DMS114 treated with DMSO at 0.1 percent for 48 hours (cell line): Measurements from ENCODE around the gene COL17A1.

Source experiments
- DNase-seq: peaks from one replicate; lab custom pipeline; 2025; ENCODE audit not compliant: unreplicated experiment; lab: John Stamatoyannopoulos, UW

COL17A1 gene

DNA sequence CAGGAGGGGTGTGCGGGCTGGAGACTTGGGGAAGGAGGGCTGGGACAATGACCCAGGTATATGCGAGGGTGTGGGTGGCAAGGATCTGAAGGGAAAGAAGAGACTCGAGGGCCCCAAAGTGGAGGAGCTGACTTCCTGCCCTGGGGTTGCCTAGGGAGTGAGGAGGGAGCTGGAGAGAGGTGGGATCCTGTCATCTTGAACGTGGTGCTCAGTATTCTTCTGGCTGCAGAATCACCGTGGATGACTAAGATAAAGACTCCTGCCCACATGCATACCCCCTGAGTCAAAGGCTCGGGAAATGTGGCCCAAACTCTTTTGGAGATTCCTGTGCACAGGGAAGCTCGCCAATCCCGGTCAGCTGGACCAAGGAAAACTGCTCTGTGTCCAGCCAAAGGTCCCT is 31.2 kb downstream of the COL17A1 start:
- DNase-seq = no peak

DNA sequence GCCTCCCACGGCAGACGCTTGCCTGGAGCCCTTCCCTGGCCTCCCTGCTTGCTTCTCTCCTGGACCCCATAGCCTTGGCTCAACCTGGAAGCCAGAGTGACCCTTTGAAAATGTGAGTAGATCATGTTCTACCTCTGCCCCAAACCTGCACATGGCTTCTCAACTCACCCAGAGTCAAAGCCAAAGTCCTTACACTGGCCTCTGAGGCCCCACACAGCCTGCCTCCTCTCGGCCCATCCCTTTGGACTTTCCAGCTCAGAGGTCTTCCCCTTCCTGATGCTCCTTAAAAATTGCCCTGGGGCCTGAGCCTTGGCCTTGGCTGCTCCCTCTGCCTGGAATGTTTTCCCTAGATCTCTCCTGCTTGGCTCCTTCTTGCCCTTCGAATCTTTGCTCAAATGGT is 32.5 kb downstream of the COL17A1 start:
- DNase-seq = no peak

DNA sequence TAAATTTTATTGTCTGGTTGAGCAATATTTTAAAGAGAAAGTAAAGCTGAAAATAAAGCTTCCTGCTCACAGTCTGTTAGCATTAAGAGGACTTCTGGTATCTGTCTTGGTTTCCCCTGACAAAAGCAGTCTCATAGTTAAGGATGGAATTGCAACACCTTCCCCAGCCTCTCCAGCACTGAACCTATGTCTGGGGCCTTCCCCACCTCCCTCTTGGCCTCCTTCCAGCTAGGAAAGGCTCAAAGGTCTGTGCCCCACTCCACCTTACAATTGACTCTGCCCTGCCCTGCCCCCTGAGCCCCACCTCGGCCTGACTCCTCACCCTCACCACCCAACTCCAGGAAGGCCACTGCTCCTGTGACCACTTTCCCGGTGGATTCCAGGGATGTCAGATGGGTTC is 33.2 kb downstream of the COL17A1 start:
- no peak for DNase-seq

DNA sequence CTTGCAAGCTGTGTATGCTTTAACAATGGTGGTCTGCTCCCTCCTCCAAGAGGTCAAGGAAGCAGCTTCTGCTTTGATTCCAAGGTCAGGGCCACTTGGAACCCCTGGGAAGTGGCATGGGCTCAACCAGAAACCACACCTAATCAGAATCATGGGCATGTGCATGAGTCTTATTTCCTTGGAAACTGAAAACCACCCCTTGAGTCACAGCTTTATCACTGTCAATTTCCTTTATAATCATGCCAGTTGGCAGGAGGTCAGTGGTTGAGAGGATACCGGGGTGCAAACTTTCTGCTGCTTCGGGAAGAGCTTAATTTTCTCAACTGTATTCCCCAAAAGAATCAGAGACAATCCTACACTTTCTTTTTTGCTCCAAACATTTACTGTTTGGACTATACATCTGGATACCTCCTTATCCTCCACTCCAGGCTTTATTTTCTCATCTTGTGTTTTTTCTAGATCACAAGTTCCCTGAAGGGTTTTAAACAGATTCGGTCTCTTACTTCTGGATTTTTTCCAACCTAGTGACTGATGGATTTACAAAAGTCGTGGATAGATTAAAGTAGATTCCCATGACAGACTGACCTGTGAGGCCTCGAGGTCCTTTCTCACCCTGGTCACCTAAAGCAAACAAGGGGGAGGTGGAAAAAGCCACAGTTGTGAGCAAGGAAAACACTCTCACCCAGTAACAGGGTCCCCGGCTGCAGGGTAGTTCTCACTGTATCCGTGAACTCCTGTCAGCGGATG is 36.0 kb downstream of the COL17A1 start:
- no peak for DNase-seq

DNA sequence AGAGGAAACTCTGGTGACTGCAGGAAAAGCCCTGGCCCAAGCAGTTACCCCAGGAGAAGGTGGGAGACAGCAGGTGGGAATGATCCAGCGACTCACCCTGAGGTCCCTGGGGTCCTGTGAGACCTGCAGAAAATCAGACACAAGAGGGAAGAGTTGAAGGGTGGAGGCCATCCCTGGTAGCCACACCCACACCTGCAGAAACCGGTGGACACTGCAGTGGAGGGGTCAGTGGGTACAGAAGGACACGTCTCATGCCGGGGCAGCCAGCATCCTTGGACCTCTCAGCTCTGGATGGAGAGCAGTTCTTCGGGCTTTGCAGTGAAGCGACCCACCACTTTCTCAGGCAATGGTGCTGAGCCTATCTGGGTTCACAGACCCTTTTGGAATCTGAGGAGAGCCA is 39.0 kb downstream of the COL17A1 start:
- no peak for DNase-seq

DNA sequence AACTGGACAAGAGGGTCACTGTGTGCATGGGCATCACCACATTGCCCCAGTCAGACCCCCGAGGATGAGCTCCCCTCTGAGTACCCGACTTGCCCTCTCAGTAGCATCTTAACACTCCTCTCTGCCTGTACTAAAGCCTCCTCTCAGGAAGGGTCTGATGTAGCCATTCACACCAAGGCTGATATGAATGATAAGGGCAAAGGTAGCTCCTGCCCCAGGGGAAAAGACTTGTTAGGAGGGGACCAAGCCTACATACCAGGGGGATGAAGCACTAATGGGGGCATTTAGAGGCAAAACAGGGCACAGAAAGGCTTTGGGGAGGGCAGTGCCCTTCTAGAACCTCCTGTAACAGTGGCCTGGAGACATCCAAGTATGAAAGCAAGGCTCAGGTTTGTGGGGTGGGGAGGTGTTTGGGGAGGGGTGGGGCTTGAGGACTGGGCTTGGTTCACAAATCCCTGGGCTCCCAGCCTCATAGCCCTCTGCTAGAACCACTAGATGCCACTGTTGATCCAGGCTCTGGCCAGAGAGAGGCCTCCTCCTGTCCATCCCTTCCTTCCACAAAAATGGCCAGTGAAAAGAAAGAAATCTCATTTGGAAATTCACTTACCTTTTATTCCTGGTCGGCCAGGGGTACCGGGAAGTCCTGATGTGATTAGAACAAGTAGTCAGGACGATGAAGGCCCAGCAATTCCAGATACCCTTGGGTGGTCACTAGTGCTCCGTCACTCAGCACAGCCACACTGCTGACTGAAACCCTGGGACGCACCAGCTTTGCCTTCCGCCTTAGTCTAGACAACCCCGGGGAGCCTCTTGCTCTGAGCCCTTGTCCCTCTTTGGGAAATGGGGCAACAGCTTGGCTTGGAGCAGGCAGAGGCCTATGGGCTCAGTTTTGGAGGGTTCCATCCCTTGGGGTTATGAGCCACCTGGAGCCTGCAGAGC is 40.3 kb downstream of the COL17A1 start:
- DNase-seq = peak; percentile 74

DNA sequence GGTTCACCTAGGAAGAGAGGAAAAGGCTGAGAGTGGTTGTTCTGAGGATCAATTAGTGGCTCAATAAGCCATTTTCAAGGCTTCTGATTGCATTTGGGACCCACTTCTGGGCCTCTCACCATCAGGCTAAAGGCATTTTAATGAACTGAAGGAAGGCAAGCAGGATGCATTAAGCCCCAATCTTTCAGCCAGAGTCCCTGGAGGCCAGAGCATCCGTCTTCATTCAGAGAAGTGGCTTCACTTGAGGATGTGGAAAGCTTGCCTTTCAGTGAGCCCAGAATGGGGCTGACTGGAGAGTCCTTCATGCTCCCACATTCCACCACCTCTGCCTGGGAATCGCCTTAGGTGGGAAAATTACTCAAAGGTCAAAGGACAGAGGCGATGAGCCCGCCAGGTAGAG is 41.8 kb downstream of the COL17A1 start:
- no peak for DNase-seq

DNA sequence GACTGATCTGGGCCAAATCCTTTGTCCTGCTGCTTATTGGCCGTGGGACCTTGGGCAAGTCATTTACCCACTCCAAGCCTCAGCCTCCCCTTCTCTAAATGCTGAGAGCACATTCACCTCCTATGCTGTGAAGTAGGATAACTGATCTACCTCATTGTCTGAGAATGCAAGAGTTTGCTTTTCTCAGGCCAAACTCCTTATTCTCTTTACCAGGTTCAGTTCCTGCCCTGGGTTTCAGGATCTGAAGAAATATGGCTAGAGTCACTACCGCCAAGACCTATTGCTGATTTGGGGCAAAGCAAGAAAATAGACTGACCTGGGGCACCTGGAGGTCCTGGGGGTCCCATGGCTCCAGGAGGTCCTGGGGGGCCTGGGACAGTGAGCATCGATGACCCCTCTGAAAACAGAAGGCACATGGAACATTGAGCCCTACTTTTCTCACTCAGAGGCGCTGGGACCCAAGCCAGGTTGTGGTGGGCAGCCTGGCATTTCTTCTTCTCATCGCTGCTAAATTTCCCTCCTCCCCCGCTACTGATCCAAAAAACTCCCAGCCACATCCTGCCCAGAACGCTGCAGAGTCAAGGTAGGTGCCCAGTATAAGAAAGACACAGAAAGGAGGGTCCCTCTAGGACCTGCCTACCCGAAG is 42.4 kb downstream of the COL17A1 start:
- no peak for DNase-seq

DNA sequence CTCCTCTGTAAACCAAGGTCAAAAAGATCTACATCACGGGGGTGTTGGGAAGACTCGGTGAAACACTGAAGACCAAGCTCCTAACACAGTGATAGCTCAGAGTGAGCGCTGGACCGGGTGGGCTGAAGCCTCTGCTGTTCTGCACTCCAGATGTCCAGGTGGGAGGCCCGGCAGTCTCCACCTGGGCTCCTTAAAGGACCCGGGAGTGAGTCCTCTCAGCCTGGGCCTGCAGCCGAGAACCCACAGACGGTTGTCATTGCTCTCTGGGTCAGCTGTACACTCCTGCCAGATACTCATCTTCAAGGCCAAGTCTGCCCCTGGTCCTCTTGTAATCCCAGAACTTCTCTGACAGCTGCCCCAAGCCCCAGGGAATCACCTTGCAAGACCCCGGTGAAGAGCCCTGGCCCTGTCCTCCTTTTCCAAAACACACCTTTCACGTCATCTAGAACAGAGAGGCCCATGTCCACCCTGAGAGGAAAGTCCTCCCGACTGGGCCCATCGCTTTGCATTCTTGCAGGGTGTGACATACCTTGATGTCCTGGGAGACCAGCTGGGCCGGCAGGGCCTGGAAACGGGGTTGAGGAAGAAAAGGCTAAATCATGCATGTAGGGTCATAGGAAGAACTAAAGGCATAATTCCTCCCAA is 43.7 kb downstream of the COL17A1 start:
- DNase-seq = no peak

DNA sequence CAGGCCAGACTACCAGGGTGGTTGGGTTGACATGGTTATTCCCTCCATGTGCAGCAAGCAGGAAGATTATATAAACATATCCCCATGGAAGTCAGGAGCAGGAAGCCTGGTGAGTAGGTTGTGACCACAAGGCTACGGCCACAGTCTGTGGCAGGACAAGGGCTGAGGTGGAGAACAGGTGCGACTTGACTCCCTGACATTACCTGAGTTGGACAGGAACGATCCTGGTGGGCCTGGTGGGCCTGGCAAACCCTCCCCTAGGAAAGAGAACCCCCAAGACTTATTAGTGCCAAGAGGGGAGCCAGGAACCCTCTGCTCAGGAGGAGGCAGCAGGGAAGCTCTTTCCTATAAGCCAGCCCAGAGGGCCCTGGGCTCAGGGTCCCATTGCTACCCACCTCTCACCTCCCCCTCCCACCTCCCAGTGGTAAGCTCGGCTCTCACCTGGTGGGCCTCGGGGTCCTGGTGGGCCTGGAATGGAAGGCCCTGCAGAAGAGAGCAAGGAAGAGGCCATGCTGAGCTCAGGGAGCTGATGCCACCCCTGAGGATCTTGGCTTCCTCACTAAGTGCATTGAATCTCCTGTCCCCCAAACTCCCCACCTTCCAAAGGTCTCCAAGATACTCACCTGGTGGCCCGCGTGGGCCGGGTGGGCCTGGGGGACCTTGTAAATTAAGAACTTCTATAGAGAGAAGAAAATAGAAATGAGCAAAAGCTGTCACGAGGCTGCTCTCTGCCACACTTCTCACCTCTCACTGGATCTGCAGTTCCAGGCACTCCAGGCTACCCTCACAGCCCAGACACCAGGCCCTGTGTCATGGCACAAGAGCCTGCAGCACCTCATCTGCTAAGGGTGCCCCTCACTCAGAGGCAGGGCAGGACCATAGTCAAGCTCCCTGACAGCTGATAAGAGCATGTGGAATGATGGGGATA is 44.6 kb downstream of the COL17A1 start:
- DNase-seq = no peak

DNA sequence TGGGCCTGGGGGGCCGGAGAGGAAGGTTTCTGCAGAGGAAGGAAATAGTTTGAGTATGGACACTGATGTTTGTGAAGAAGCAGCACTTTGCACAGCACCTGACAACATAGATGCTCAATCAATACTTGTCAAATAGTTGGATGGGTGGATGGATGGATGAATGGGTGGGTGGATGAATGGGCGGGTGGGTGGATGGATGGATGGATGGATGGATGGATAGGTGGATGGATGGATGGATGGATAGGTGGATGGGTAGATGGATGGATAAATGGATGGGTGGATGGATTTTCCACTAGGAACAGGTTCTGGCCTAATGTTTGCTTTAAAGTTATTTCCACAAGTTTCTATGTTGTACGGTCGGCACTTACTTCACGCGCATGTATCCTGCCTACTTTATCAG is 45.3 kb downstream of the COL17A1 start:
- DNase-seq = no peak

DNA sequence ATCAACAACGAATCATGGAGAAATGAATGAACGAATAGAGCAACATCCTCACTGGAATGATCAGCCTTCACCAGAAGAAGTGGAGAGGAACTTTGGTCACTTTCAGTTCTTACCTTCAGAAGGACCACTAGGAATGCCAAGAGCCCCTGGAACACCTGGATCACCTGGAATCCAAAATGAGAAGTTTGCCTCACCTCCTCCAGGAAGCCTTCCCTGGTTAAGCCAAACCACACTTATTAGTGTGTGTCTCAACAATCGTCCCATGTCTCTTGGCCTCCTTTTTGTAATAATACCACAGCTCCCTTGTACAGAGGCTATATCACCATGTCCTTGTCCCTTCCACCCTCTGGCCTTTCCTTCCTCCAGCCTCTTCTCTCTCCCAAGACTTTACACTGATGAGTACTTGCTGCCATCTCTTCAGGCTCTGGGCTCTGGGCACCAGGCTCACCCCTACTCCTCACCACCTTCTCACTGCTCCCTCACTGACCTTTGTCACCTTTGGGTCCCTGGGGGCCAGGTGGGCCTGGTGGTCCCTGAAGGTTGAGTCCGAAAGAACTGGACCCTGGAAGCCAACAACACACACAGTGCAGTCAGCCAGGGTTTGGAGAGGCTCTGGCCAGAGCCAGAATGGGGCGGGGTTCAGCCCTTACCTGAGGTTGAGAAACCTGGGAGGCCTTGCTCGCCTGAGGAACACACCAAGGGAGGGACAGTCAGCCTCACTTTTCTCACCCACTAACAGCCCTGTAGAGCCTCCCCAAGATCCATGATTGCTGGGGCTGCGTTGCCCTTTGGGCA is 46.5 kb downstream of the COL17A1 start:
- no peak for DNase-seq

DNA sequence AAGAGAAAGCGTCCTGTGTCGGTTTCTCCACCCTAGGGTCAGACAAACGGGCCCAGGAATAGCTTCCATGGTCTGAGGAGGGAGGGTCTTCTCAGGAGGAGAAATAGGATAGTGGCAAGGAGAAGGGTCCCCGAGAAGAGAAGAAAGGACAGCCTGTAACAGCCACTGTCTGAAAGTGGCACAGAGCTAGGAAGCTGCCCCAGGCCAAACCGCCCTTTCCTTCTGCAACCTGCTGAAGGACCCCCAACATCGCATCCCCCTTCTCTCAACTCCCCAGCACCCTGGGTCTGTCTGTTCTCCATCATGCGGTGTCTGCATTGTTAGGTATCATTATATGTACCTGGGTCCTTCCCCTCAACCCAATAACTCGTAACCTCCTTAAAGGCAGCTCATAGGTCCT is 47.1 kb downstream of the COL17A1 start:
- DNase-seq = no peak

DNA sequence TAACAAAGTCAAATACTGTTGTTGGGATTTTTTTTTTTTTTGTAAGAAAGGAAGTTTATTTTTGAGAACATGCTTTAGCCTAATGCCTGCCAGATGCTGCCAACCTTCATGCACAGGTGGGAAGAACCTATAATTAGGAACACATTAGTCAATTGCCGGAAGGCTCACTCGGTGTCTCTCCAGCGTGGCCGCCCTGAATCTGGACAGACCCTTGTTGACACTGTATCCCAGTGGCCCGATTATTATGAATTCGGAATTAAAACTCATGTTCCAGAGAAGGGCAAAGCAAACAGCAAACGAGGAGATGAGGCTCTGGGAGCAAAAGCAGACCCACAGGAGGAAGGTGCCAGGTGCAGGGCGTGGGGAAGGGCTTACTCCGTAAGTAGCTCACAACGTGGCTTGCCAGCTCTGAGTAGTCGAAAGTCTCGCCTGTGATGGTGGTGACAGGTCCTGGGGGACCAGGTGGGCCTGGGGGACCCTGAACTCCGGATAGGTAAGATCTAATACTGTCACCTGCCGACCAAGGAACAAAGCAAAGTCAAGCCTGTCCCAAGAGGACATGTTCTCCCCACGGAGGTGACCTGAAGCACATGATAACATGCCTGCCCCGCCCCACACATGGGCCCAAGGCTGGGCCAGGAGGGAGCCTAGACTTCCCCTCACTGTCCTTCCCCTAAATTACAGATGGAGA is 48.3 kb downstream of the COL17A1 start:
- DNase-seq = no peak

DNA sequence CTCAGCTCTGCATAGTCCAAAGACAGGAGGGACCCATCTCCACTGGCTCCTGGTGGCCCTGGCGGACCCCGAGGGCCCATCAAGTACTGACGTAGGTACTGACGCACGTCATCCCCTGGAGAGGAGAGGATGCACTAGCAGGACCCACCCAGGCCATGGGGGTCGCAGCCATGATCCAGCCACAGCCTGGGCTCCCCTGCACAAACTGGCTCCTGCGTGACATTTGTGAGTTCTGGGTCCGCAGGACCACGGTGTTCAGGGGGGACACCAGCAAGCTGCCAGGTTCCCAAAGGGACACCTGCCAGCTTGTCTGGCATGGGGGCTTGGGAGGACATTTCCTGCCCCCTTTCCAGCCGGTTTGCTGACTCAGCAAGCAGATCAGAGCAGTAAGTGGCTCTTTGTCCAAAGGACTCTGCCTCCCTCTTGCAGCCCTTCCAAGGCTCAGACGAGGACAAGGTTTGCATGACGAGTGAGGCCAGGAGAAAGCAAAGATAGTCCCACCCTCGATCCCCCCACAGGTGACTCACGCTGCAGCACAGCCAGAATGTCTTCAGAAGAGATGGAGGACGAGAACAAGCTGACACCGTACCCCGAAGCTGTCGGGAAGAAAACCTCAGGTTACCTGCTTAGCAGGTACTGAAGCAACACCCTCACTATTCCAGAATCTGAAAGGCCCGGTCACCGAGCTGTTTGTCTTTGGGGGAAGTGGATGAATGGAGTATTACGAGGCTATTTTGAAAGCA is 49.0 kb downstream of the COL17A1 start:
- no peak for DNase-seq

DNA sequence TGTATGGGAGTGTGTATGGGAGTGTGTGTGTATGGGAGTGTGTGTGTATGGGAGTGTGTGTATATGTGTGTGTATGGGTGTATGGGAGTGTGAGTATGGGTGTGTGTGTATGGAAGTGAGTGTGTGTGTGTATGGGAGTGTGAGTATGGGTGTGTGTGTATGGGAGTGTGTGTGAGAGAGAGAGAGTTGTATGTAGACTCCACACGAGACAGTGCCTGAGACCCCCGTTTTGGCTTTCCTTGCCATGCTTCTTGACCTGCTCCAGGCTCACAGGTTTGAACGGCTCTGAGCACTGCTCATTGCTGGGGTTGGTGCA is 49.7 kb downstream of the COL17A1 start:
- DNase-seq = no peak

DNA sequence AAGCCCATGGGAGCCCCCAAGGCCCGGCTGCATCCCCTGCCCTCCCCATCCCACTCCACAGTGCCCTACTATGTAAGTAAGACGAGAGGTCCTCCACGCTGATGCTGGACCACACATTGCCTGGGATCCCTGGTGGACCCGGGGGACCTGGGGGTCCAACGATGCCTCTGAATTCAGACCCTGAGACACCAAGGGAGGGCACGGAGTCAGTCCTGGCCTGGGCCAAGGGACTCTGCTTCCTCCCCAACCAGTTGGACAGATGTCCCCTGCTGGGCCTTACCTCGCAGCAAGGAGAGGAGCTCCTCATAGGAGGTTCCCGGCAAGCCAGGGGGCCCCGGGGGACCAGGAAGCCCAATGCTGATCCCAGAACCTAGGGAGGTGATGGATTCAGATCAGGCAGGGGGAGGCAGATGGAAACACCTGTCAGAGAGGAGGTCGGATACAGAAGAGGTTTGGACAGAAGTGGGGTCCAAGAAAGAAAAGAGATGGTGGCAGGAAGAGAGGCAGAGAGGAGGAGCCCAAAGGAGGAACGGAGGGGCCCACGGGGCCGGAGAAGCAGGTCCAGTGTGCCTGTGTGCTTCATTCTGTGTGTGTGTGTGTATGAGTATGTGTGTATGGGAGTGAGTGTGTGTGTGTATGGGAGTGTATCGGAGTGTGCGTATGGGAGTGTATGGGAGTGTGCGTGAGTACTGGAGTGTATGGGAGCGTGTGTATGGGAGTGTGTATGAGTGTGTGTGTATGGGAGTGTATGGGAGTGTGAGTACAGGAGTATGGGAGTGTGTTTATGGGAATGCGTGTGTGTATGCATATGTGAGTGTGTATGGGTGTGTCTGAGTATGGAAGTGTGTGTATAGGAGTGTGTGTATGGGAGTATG is 50.2 kb downstream of the COL17A1 start:
- no peak for DNase-seq
